Neural progenitor cell (in vitro differentiated cells): Measurements from ENCODE around the gene GPNMB. TPM values are rescaled to one million over a fixed set of nuclear protein-coding genes. Genes with fewer than 3 reads are reported as not detected.

Source experiments
- DNase-seq: peaks from one replicate; pipeline ENCODE4 v3.0.0-alpha.2; 2016; ENCODE audit warnings: low spot score
- H2AFZ ChIP-seq: fragments of 200-600 bp; sonication (generic); replicated peaks from 2 replicates; pipeline ENCODE4 v1.6.1; 2016; ENCODE audit warnings: antibody characterized with exemption
- H3F3A ChIP-seq: fragments of 200-600 bp; sonication (generic); 2 replicates; pipeline ENCODE4 v1.6.1; 2016; ENCODE audit warnings: antibody characterized with exemption, low read depth
- H3K27ac ChIP-seq: fragments of 200-600 bp; sonication (generic); 2 replicates; pipeline ENCODE4 v1.5.1; 2016; ENCODE audit warnings: mild to moderate bottlenecking
- H3K27me3 ChIP-seq: fragments of 200-600 bp; sonication (generic); 2 replicates; pipeline ENCODE4 v1.6.1; 2016; ENCODE audit warnings: mild to moderate bottlenecking, moderate library complexity
- H3K36me3 ChIP-seq: fragments of 200-600 bp; sonication (generic); 2 replicates; pipeline ENCODE4 v1.5.1; 2016
- H3K4me1 ChIP-seq: fragments of 200-600 bp; sonication (generic); 2 replicates; pipeline ENCODE4 v1.6.1; 2016; ENCODE audit warnings: mixed run types
- H3K4me2 ChIP-seq: fragments of 200-600 bp; sonication (generic); 2 replicates; pipeline ENCODE4 v1.6.1; 2016
- H3K4me3 ChIP-seq: fragments of 200-600 bp; sonication (generic); 2 replicates; pipeline ENCODE4 v1.5.1; 2016
- H3K79me2 ChIP-seq: fragments of 200-600 bp; sonication (generic); 2 replicates; pipeline ENCODE4 v1.6.1; 2016; ENCODE audit warnings: low read depth
- H3K9ac ChIP-seq: fragments of 200-600 bp; sonication (generic); 2 replicates; pipeline ENCODE4 v1.6.1; 2016
- H3K9me3 ChIP-seq: fragments of 200-600 bp; sonication (generic); 2 replicates; pipeline ENCODE4 v1.5.1; 2016; ENCODE audit warnings: low read depth
- H4K20me1 ChIP-seq: fragments of 200-600 bp; sonication (generic); 2 replicates; pipeline ENCODE4 v1.6.1; 2016; ENCODE audit warnings: low read depth
- H3K27ac Mint-ChIP-seq: 3 replicates; pipeline ENCODE4 v1.8.0; 2021; ENCODE audit warnings: mixed read lengths
- H3K27me3 Mint-ChIP-seq: 2 replicates; pipeline ENCODE4 v1.8.0; 2022; ENCODE audit warnings: low read depth, mild to moderate bottlenecking, inconsistent platforms, moderate library complexity, mixed read lengths; ENCODE audit not compliant: insufficient read depth
- H3K36me3 Mint-ChIP-seq: 3 replicates; pipeline ENCODE4 v1.8.0; 2021; ENCODE audit warnings: mixed read lengths
- H3K4me1 Mint-ChIP-seq: 3 replicates; pipeline ENCODE4 v1.8.0; 2021; ENCODE audit warnings: mixed read lengths
- H3K4me3 Mint-ChIP-seq: 3 replicates; pipeline ENCODE4 v1.8.0; 2021; ENCODE audit warnings: mild to moderate bottlenecking, moderate library complexity, mixed read lengths
- H3K9me3 Mint-ChIP-seq: 3 replicates; pipeline ENCODE4 v1.8.0; 2020; ENCODE audit warnings: mixed read lengths
- EZH2 ChIP-seq: fragments of 200-600 bp; sonication (generic); IDR thresholded peaks from 2 replicates; pipeline ENCODE4 v1.6.1; 2017; ENCODE audit warnings: antibody characterized with exemption, mild to moderate bottlenecking, moderate library complexity
- EZH2phosphoT487 ChIP-seq: fragments of 200-600 bp; sonication (generic); IDR thresholded peaks from 2 replicates; pipeline ENCODE4 v1.6.1; 2017; ENCODE audit warnings: antibody characterized with exemption
- total RNA-seq: library from RNA; depleted of rRNA; stranded (reverse); fragments of >200 nt; gene quantifications from 2 replicates; pipeline ENCODE4 v1.2.3, GENCODE V29; 2015; ENCODE audit warnings: low replicate concordance
- TF ChIP-seq, protein P1 (sequence below): fragments of 200-600 bp; sonication (generic); IDR thresholded peaks from 2 replicates; pipeline ENCODE4 v1.5.1; 2017; ENCODE audit warnings: antibody characterized with exemption, mild to moderate bottlenecking

Gene GPNMB
- total RNA-seq, 1 donor from 2014 or later: not detected

DNA sequence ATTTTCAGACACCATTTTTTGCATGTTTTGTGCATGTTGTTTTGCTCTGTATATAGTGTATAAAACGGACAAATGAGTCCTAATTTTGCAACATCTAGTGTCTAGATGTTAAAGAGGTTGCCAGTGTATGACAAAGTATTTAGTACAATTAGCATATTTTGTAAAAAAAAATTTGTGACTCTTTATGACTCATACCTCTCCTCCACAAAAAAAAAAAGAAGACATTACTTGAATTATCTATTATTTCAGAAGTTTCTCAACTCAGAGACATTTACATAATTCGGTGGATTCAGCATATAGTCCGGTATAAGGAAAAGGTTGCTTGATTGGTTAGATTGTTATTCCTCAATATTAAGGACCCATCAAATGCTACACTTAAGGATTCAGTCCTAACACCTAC lies 38.7 kb upstream of the GPNMB start:
- H3K27me3 ChIP-seq: no peaks in the 10 kb centered on the region
- no peaks in the 10 kb centered on the region for H3F3A ChIP-seq
- Mint-ChIP-seq H3K4me3 (no peak overlapping the region), H3K4me1 (no peaks in the 10 kb centered on the region), H3K27me3 (no peaks in the 10 kb centered on the region), H3K36me3 (peaks cover 9% of the 10 kb centered on the region), H3K27ac (no peak overlapping the region), H3K9me3 (no peaks in the 10 kb centered on the region)
- no peaks in the 10 kb centered on the region for H3K79me2 ChIP-seq
- H3K4me3 ChIP-seq: no peak overlapping the region
- no peak overlapping the region for H3K27ac ChIP-seq
- H2AFZ ChIP-seq: no peak overlapping the region
- H3K9ac ChIP-seq: no peak overlapping the region
- DNase-seq: no peak
- TF ChIP-seq, protein P1, sequence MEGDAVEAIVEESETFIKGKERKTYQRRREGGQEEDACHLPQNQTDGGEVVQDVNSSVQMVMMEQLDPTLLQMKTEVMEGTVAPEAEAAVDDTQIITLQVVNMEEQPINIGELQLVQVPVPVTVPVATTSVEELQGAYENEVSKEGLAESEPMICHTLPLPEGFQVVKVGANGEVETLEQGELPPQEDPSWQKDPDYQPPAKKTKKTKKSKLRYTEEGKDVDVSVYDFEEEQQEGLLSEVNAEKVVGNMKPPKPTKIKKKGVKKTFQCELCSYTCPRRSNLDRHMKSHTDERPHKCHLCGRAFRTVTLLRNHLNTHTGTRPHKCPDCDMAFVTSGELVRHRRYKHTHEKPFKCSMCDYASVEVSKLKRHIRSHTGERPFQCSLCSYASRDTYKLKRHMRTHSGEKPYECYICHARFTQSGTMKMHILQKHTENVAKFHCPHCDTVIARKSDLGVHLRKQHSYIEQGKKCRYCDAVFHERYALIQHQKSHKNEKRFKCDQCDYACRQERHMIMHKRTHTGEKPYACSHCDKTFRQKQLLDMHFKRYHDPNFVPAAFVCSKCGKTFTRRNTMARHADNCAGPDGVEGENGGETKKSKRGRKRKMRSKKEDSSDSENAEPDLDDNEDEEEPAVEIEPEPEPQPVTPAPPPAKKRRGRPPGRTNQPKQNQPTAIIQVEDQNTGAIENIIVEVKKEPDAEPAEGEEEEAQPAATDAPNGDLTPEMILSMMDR: no peak
- no peak overlapping the region for H3K4me2 ChIP-seq
- no peaks in the 10 kb centered on the region for H3K9me3 ChIP-seq
- no peaks in the 10 kb centered on the region for H3K4me1 ChIP-seq
- H3K36me3 ChIP-seq: no peaks in the 10 kb centered on the region
- H4K20me1 ChIP-seq: no peaks in the 10 kb centered on the region

DNA sequence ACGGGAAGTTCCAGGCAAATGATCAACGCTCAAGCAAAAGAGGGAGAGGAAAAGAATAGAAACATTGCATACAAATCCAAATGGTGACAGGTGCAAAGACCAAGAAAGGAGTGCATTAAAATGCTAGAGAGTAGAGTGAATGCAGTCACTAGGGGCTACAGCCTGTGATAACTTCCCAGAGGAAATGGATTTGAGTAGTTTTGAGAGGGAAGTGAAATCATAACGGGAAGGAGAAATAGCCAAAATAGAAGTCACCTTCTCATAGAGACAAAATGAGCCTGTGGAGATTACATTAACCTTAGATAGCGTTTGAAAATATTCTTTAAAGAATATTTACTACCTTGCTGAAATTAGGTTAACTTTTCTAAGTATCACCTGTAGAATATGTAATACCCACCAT lies 38.3 kb upstream of the GPNMB start:
- Histone ChIP-seq H3K4me1 (no peaks in the 10 kb centered on the region), H3K79me2 (no peaks in the 10 kb centered on the region), H3F3A (no peaks in the 10 kb centered on the region), H3K27me3 (no peaks in the 10 kb centered on the region), H2AFZ (no peak overlapping the region), H3K36me3 (no peaks in the 10 kb centered on the region), H3K4me3 (no peak overlapping the region), H4K20me1 (no peaks in the 10 kb centered on the region), H3K4me2 (no peak overlapping the region), H3K9me3 (no peaks in the 10 kb centered on the region), H3K9ac (no peak overlapping the region), H3K27ac (no peak overlapping the region)
- H3K4me1 Mint-ChIP-seq: no peaks in the 10 kb centered on the region
- H3K27ac Mint-ChIP-seq: no peak overlapping the region
- peaks cover 9% of the 10 kb centered on the region for H3K36me3 Mint-ChIP-seq
- no peaks in the 10 kb centered on the region for H3K9me3 Mint-ChIP-seq
- TF ChIP-seq EZH2phosphoT487: no peak
- TF ChIP-seq, protein P1: no peak
- TF ChIP-seq EZH2: no peak
- no peak overlapping the region for H3K4me3 Mint-ChIP-seq
- no peaks in the 10 kb centered on the region for H3K27me3 Mint-ChIP-seq
- no peak for DNase-seq

DNA sequence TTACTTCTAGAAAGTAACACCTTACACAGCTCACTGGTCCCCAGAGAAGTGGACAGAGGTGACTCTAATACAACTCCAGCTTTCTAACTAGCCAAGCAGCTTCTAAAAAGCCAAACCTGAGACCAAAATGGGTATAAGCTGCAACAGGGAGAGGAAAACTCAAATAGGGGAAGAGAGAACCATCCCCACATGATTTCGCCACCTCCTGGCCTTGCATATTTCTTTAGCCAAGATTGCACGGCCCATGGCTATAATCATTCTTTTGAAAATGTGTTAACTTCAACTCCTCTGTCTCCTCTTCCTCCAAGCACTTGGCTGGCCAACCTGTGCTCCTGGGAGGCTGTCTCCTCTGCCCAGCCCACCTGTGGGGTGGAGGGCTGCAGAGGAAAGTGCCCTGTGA lies 36.1 kb upstream of the GPNMB start:
- H3K36me3 ChIP-seq: no peaks in the 10 kb centered on the region
- no peak overlapping the region for H2AFZ ChIP-seq
- no peaks in the 10 kb centered on the region for H3K27me3 ChIP-seq
- H3K36me3 Mint-ChIP-seq: peaks cover 6% of the 10 kb centered on the region
- H3F3A ChIP-seq: no peaks in the 10 kb centered on the region
- H3K9me3 ChIP-seq: no peaks in the 10 kb centered on the region
- H3K27ac Mint-ChIP-seq: no peak overlapping the region
- no peak overlapping the region for H3K4me3 ChIP-seq
- no peak for DNase-seq
- H3K27ac ChIP-seq: no peak overlapping the region
- H3K4me2 ChIP-seq: no peak overlapping the region
- H3K9ac ChIP-seq: no peak overlapping the region
- H3K4me1 Mint-ChIP-seq: no peaks in the 10 kb centered on the region
- TF ChIP-seq EZH2 (no peak), EZH2phosphoT487 (no peak)
- TF ChIP-seq, protein P1: no peak
- H3K4me1 ChIP-seq: no peaks in the 10 kb centered on the region
- H4K20me1 ChIP-seq: no peaks in the 10 kb centered on the region
- no peaks in the 10 kb centered on the region for H3K27me3 Mint-ChIP-seq
- no peaks in the 10 kb centered on the region for H3K79me2 ChIP-seq
- no peak overlapping the region for H3K4me3 Mint-ChIP-seq
- no peaks in the 10 kb centered on the region for H3K9me3 Mint-ChIP-seq

DNA sequence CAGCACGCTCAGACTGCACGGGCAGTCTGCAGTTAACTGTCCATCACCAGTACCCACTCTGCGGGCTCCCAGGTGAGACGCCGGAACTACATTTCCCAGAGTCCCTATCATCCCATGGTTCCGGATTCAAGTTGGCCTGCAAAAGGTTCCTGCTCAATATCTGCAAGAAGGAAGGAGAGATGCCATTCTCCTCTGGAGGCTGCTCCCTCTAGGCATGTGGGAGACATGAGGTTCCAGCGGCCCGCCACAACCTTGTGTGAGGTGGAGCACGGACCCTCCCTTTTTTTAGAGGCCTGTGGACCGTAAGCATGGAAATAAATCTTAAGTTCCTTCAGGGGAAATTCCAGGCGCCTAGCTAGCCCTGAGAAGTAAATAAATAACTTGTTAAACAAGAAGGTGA lies 35.0 kb upstream of the GPNMB start:
- no peaks in the 10 kb centered on the region for H3K9me3 ChIP-seq
- no peaks in the 10 kb centered on the region for H3K27me3 Mint-ChIP-seq
- H4K20me1 ChIP-seq: no peaks in the 10 kb centered on the region
- H3K79me2 ChIP-seq: no peaks in the 10 kb centered on the region
- no peak overlapping the region for H3K27ac Mint-ChIP-seq
- no peak overlapping the region for H3K4me2 ChIP-seq
- no peaks in the 10 kb centered on the region for H3K4me1 ChIP-seq
- H3K27ac ChIP-seq: no peak overlapping the region
- H3K9ac ChIP-seq: no peak overlapping the region
- H3K36me3 ChIP-seq: no peaks in the 10 kb centered on the region
- DNase-seq: no peak
- H2AFZ ChIP-seq: no peak overlapping the region
- no peaks in the 10 kb centered on the region for H3F3A ChIP-seq
- no peak overlapping the region for H3K4me3 Mint-ChIP-seq
- no peaks in the 10 kb centered on the region for H3K9me3 Mint-ChIP-seq
- TF ChIP-seq, protein P1: no peak
- TF ChIP-seq EZH2: no peak
- TF ChIP-seq EZH2phosphoT487: no peak
- H3K4me1 Mint-ChIP-seq: no peaks in the 10 kb centered on the region
- H3K27me3 ChIP-seq: no peaks in the 10 kb centered on the region
- H3K36me3 Mint-ChIP-seq: peaks cover 2% of the 10 kb centered on the region
- no peak overlapping the region for H3K4me3 ChIP-seq
